IPS DF 4.7 (cell line): ENCODE results near the gene MBTPS2.
A peak's percentile ranks its signal among the peaks of the same experiment; 100 is the strongest.
"Not testable (repeated sequence)": the region's sequence is repeated elsewhere in the genome, so short reads cannot be mapped to it uniquely, and the experiment has no call there.

ENCODE experiments used
- DNase-seq: peaks from one replicate; pipeline ENCODE4 v3.0.0-alpha.2; 2013; ENCODE audit warnings: low spot score; ENCODE audit errors: extremely low read depth

MBTPS2 gene

GRCh38 chrX:21839334-21840192 lies at the start of gene MBTPS2:
Gene MBTPS2 (plus strand): TSS chrX:21839617. CDS start chrX:21839735, 118 bp downstream.
- peak; percentile 38 for DNase-seq

- DNase-seq, result no peak
Observed at GRCh38 chrX:21798677-21799219, 40.7 kb upstream of the MBTPS2 start.

- DNase-seq, result no peak
Observed at GRCh38 chrX:21799767-21800166, 39.6 kb upstream of the MBTPS2 start.

DNA sequence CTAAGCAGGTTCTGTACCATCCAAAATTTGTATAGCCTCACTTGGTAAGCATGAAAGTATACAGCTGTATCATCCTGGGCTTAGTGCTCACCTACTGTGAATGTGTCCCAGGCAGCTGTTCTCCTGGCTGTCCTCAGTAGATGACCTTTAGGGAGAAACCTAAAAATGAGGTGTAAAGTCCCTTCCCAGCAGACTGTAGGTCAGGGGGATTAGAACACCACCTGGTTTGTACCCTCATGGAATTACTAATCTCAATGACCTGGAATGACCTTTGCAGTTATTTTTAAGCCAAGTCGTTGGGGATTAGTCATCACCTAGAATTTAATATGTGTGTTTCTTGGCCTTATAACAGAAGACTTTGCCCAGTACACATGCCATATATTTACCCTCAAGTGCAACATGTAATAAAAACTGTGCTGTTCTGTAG lies 39.1 kb upstream of the MBTPS2 start:
- DNase-seq, result no peak

- no peak for DNase-seq
Observed at GRCh38 chrX:21802054-21802670, 37.3 kb upstream of the MBTPS2 start.

- no peak for DNase-seq
Observed at GRCh38 chrX:21802839-21803238, 36.6 kb upstream of the MBTPS2 start.

DNA sequence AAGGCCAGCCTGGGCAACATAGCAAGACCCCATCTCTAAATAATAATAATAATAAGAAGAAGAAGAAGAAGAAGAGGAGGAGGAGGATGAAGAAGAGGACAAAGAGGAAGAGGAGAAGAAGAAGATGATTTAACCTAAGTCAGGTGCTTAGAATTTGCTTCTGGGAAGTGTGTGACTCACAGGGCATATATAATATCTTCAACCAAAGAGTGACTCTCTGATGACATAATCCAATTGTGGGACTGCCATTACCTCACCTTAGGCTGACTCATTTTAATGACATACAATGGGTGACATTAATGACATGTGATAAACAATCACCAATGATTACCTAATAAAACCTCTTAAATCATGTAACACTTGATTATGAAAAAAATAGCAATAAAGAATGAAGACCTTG lies 32.7 kb upstream of the MBTPS2 start:
- no peak for DNase-seq

DNA sequence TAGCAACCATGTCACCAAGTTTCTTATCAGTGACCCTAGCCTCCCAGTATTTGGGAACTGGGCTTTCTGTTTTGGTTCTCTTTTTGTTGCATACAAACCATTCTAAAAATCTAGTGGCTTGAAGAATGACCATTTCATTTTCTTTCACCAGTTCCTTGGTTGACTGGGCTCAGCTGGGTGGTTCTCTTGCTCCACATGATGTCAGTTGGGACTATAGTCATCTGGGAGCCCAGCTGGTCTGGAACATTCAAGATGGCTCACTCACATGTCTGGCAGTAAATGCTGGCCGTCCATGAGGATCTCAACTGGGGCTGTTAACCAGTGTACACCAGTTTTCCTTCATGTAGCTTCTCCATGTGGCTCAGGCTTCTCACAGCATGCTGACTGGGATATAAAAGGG lies 27.6 kb upstream of the MBTPS2 start:
- DNase-seq, result no peak

DNA sequence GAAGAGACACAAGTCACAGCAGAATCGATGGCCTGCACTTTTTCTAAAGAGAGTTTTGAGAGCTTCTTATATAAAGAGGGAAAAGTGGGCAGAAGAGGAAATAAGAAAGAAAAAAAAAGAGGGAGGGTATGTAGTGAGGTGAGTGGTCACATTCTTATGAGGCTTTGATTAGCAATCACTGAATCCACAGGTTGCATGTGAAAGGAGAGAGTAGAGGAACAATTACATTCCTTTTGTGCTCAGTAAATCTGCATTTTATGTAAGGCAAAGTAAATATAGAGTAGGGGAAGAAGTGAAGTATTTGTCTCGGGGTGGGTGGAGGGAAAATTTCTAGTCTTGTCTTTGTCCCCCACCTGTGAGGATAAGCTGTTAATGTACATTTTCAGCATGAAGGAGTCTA lies 26.8 kb upstream of the MBTPS2 start:
- DNase-seq, result no peak

DNA sequence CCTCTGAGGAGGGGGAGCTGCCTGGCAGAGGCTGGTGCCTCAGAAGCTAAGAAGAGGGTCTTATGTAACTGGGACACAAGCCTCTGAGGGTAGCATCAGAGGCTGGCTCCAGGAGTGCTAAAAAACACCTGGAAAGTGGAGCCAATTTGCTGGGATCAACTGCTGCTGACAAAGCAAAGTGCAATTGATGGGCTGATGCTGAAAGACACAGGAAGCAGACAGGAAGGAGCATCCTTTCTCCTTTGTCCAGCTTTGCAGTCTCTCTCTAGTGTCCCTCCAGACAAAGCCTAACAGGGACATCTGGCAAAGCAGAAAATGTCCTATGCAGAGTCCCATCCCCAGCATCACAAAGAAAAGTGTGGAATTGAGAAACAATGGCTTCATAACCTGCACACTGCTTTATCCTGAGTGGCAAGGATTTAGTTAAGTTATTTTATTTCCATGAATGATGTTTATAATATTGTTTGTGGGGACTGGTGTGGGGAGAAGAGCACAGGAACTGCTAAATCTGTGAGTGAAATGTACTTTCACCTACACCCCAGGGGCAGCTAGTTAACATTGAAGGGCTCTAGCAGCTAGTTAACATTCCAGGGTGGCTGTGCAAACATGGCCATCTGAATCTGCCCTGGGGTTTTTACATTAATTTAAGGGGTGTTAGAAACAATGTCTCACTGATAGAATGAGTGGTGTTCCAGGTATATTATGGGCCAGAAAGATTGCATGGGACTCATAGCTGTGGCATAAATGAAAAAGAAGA lies 25.6 kb upstream of the MBTPS2 start:
- no peak for DNase-seq

DNA sequence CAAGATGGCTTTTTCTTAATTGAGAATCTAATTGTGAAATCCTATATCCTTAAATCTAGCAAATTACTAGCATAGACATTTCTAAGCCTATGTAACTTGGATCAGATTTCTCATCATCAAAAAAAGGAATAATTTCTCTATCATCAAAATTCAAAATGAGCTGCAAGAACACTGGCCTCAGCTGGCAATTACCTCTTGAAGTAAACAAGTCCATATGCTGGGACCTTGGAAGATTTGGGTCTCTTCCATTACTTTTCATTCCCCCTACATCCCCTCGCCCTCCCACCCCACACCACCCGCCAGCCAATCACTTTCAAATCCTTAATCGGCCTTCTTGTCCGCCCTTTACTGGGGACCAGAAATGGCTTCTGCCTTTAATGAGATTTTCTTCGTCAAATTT lies 23.3 kb upstream of the MBTPS2 start:
- no peak for DNase-seq

DNA sequence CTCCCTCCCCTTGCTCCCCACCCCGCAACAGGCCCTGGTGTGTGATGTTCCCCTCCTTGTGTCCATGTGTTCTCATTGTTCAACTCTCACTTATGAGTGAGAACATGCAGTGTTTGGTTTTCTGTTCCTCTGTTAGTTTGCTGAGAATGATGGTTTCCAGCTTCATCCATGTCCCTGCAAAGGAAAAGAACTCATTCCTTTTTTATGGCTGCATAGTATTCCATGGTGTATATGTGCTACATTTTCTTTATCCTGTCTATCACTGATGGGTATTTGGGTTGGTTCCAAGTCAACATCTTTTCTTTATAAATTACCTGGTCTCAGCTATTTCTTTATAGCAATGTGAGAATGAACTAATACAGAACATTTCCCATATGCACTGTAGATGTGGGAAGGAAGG lies 19.2 kb upstream of the MBTPS2 start:
- DNase-seq, result not testable (repeated sequence)

DNA sequence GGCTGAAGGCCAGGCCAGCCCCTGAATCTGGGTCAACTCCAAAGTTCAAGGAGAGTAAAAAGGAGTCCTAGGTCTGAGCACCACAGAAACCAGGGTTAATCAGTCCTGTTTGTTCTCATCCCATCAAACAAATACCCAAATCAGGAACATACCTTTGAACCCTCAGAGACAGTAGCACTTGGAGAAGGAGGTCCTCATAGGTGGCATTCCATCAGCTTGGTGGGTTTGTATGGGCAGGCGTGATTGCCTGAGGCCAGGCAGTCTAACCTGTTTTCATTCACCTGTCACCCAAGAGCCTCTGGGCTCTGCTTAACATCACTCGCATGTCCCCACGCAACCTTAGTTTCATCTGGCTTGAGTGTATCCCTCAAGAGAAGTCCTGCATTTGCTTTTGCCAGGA lies 17.5 kb upstream of the MBTPS2 start:
- DNase-seq, result no peak

- no peak for DNase-seq
Observed at GRCh38 chrX:21831496-21831895, 7.9 kb upstream of the MBTPS2 start.

DNA sequence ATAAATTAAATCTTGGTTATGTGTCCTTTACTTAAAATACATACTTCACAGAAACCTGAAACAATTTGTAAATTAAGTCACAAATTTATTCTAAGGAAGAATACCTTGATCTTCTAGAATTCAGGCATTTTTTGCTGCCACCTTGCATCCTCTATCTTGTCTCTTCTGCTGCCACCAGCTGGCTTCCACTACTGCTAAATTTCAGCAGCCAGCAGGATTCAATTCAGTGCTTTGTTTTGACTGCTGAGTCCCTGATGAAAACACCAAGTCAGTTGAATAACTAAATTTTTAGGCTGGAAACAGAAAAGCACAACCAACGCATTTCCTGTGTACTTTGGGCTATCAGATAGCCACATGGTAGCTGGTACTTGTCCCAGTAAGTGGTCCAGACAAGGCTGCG lies 2.4 kb upstream of the MBTPS2 start:
- DNase-seq, result no peak

DNA sequence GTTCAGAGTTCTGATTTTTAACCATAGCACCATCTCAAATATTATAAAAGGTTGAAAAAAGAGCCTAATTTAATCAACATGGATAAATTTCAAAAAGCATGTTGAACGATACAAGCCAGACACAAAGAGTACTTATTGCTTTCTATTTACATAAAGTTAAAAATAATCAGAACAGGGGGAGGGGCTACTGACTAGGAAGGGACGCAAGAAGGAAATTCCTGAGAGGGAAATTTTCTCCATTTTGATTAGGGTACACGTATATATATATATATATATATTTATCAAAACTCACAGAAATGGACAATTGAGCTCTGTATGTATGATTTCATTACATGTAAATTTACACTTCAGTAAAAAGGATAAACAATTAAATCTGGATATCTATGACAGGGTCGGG lies 482 bp upstream of the MBTPS2 start:
- DNase-seq, result no peak

GRCh38 chrX:21840193-21840545 lies 752 bp downstream of the MBTPS2 start:
- DNase-seq, result no peak

GRCh38 chrX:21843179-21843578 lies 3.8 kb downstream of the MBTPS2 start:
- no peak for DNase-seq

DNA sequence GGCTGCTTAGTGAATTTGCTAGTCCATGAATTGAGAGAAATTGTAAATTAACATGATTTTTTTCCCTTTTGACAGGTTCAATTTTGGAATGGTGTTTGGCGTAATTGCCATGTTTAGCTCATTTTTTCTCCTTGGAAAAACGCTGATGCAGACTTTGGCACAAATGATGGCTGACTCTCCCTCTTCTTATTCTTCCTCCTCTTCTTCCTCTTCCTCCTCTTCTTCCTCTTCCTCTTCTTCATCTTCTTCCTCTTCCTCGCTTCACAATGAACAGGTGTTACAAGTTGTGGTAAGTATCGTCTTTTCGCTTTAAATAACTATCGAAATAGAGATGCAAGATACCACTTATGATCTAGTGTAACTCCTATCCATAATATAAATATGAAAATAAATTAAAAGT lies 5.7 kb downstream of the MBTPS2 start:
- DNase-seq, result no peak

- DNase-seq, result no peak
Observed at GRCh38 chrX:21847342-21847741, 7.9 kb downstream of the MBTPS2 start.

DNA sequence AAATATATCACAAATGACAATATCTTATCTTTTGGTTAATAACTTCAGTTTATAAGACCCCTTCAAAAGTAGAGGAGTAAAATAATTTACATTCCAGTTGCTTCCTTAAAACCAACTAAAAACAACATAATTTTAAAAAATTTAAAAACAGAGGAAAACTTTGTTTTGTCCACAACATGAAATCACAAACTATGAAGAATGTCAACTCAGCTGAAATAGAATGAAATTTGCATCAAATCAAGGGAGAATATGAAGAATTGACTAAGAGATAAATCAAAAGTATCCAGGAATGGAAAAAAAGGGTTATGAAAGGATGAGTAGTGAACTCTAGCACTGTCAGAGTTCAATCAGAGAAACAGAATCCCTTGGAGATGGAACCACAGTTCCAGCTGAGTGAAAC lies 14.2 kb downstream of the MBTPS2 start:
- no peak for DNase-seq

- no peak for DNase-seq
Observed at GRCh38 chrX:21855937-21856415, 16.6 kb downstream of the MBTPS2 start, which contains the start of gene YY2. Gene YY2 (plus strand): TSS chrX:21855987. CDS start chrX:21856485, 498 bp downstream.
